Peyer's patch (tissue), 4 donors: Measurements from ENCODE around the gene PHF23. TPM values are rescaled to one million over a fixed set of nuclear protein-coding genes. Genes with fewer than 3 reads are reported as not detected.

ENCODE experiments used
- DNase-seq, 3 donors: peaks; one replicate each; pipeline ENCODE4 v3.0.0-alpha.2; 2017 to 2019
- H3K27ac ChIP-seq, 4 donors: fragments of 200-600 bp; sonication (generic); one replicate each; pipeline ENCODE4 v1.5.1; 2016 to 2019
- H3K27me3 ChIP-seq, 2 donors: fragments of 200-600 bp; sonication (generic); one replicate each; pipeline ENCODE4 v1.5.1; 2019
- H3K36me3 ChIP-seq, 3 donors: fragments of 200-600 bp; sonication (generic); one replicate each; pipeline ENCODE4 v1.5.1; 2016 to 2019
- H3K4me1 ChIP-seq, 4 donors: fragments of 200-600 bp; sonication (generic); one replicate each; pipeline ENCODE4 v1.5.1; 2016 to 2019
- H3K4me3 ChIP-seq, 4 donors: fragments of 200-600 bp; sonication (generic); 1 replicate in 3 of 4; 2 replicates in 1 of 4; pipeline ENCODE4 v1.5.1; 2016 to 2019; ENCODE audit warnings: mild to moderate bottlenecking in 1 of 4
- H3K9me3 ChIP-seq, 4 donors: fragments of 200-600 bp; sonication (generic); one replicate each; pipeline ENCODE4 v1.5.1; 2016 to 2019; ENCODE audit warnings: mild to moderate bottlenecking in 1 of 4
- POLR2A ChIP-seq, 2 donors: fragments of 450-650 bp; IDR thresholded peaks; one replicate each; pipeline ENCODE4 v1.5.1; 2017; ENCODE audit warnings: antibody characterized with exemption in 2 of 2, mild to moderate bottlenecking in 2 of 2, moderate library complexity in 2 of 2
- total RNA-seq, 4 donors: library from RNA; depleted of rRNA; stranded (reverse); fragments of >200 nt; gene quantifications; one replicate each; pipeline ENCODE4 v1.1.0, GENCODE V29; 2016
- TF ChIP-seq, protein P1 (sequence below), 6 experiments: fragments of 450-650 bp in 4 of 6; fragments of 200-600 bp in 2 of 6; sonication (generic) in 1 of 6; IDR thresholded peaks; one replicate each; pipeline ENCODE4 v1.5.1; 2017 to 2019; ENCODE audit warnings: antibody characterized with exemption in 6 of 6, mild to moderate bottlenecking in 3 of 6, moderate library complexity in 1 of 6

The PHF23 gene
- total RNA-seq, 4 donors from 2014 or later, result 22.2 to 38.8 (median 35.1) TPM

DNA sequence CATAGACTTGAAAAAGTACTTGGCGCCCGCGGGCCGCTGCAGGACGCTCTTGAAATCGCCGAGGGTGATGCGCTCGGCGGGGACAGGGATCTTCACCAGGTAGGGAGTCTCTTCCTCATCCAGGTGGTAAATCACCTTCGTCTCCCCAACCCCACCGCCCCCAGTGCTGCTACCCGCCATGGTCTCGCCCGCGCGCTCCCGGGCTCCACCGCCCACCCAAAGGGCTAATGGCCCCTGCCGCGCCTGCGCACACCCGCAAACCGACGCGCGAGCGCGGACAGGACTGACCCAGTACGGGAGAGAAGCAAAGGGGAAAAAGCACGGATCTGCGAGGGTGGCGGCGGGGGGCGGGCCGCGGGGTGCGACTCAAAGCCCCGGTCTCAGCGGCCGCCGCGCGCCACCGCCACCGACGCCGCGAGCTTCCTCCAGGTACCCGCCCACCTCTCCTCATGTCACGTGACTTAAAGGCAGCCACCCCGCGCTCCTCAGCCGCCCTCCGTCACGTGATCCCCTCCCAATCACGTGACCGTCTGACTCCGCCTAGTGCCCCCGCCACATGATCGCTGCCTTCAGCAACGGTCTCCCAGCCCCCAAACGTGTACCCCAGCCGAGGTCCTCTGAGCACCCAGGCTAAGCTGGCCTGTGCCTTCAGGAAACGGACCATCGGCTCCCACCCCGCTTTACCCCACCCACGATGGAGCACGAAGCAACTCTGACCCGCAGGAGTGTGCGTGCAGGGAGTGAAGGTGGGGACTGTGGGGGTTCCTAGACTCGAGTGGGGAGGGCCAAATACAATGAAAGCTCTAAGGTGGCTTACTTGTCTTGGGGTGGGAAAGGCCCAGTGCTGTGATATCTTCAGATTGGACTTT lies 4.9 kb downstream of the PHF23 start, which contains the start of gene DVL2:
DVL2 (minus strand) TSS at position 435 of the 869 bp plus-strand sequence; CDS start at position 180, 255 bp downstream.
- peak; percentile 73 to 77 for TF ChIP-seq POLR2A (IDR thresholded peaks at IDR 0.05)
- TF ChIP-seq, protein P1, sequence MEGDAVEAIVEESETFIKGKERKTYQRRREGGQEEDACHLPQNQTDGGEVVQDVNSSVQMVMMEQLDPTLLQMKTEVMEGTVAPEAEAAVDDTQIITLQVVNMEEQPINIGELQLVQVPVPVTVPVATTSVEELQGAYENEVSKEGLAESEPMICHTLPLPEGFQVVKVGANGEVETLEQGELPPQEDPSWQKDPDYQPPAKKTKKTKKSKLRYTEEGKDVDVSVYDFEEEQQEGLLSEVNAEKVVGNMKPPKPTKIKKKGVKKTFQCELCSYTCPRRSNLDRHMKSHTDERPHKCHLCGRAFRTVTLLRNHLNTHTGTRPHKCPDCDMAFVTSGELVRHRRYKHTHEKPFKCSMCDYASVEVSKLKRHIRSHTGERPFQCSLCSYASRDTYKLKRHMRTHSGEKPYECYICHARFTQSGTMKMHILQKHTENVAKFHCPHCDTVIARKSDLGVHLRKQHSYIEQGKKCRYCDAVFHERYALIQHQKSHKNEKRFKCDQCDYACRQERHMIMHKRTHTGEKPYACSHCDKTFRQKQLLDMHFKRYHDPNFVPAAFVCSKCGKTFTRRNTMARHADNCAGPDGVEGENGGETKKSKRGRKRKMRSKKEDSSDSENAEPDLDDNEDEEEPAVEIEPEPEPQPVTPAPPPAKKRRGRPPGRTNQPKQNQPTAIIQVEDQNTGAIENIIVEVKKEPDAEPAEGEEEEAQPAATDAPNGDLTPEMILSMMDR (IDR thresholded peaks at IDR 0.05), result peak in 1 of 6 experiments; percentile 18
- peaks cover 0 to 41% (median 11%) of the 10 kb centered on the region in 4 donors for H3K4me1 ChIP-seq
- H3K36me3 ChIP-seq, result peaks cover 0 to 34% (median 0%) of the 10 kb centered on the region in 3 donors
- peak within 1 kb of the TSS; percentile 76 to 91 (median 90) for H3K4me3 ChIP-seq
- no peaks in the 10 kb centered on the region for H3K27me3 ChIP-seq
- no peaks in the 10 kb centered on the region for H3K9me3 ChIP-seq
- H3K27ac ChIP-seq, result peak within 1 kb of the TSS; percentile 74 to 96 (median 90)
- peak; percentile 96 to 98 (median 98) for DNase-seq

DNA sequence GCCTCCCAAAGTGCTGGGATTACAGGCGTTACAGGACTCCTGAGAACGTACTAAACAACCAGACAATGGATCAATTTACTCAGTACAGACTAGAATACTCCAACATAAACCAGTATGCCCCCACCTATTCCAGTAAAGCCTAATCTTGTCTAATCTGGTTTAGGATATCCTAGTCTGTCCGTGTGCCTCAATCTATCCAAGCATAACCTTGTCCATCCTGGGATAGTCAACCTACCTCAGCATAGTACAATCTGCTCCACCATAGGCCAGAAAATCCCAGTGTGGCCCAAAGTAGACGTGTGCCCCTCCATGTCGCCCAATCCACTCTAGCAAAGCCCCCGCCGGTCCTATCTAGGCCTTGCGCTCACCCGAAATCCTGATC lies 5.6 kb downstream of the PHF23 start:
- Histone ChIP-seq H3K36me3 (peaks cover 0 to 41% (median 0%) of the 10 kb centered on the region in 3 donors), H3K27me3 (no peaks in the 10 kb centered on the region), H3K27ac (peak overlapping the region; percentile 74 to 96 (median 90)), H3K4me3 (peak overlapping the region; percentile 76 to 91 (median 90)), H3K9me3 (no peaks in the 10 kb centered on the region), H3K4me1 (peaks cover 0 to 41% (median 11%) of the 10 kb centered on the region in 4 donors)
- DNase-seq, result no peak
- TF ChIP-seq, protein P1 (IDR thresholded peaks at IDR 0.05), result no peak

DNA sequence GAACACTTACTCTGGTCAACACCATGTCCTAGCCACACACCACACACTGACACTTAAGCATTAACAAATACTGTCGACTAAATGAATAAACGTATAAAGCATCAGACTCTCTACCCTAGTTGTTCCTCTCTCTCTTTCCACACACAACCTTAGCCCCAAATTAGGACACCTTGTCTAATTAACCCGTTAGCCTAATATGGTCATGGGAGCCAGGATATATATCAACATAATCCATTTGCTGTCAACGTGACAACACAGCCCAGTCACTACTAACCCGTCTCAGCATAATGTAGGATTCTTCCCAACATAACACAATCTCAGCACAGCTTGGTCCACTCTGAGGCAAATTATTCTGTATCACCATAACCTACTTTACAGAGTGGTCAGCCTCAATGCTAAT lies 7.1 kb downstream of the PHF23 start:
- no peak overlapping the region for H3K4me3 ChIP-seq

DNA sequence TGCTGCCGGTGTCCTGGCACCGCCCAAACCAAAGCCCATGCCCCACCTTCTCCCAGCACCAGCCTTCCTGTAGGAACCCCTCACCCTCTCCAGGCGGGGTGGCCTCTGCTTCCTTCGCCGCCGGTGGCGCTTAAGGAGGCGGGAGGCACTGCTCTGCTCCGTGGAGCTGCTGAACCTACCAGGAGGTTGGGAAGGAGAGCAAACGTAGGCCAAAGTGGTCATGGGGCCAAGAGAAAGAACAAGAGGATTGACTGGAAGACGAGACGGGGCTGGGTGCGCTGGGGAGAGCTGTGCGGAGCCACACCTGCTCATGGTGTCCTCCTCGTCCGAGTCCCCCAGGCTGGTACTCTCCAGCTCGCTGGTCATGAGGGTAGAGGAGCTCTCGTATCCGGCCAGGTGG lies 9.8 kb downstream of the PHF23 start:
- Histone ChIP-seq H3K27me3 (no peaks in the 10 kb centered on the region), H3K4me1 (peaks cover 0 to 18% (median 7%) of the 10 kb centered on the region in 4 donors), H3K9me3 (no peaks in the 10 kb centered on the region), H3K36me3 (peaks cover 0 to 58% (median 0%) of the 10 kb centered on the region in 3 donors), H3K4me3 (no peak overlapping the region), H3K27ac (no peak overlapping the region)
- no peak for TF ChIP-seq POLR2A (IDR thresholded peaks at IDR 0.05)
- TF ChIP-seq, protein P1 (IDR thresholded peaks at IDR 0.05), result no peak
- DNase-seq, result no peak

More for the DNA sequence above, 7.1 kb downstream of the PHF23 start:
- peaks cover 0 to 36% (median 11%) of the 10 kb centered on the region in 4 donors for H3K4me1 ChIP-seq
- H3K27ac ChIP-seq, result no peak overlapping the region
- H3K27me3 ChIP-seq, result no peaks in the 10 kb centered on the region
- no peaks in the 10 kb centered on the region for H3K9me3 ChIP-seq
- TF ChIP-seq, protein P1 (IDR thresholded peaks at IDR 0.05), result no peak
- no peak for TF ChIP-seq POLR2A (IDR thresholded peaks at IDR 0.05)
- peaks cover 0 to 54% (median 0%) of the 10 kb centered on the region in 3 donors for H3K36me3 ChIP-seq
- no peak for DNase-seq

DNA sequence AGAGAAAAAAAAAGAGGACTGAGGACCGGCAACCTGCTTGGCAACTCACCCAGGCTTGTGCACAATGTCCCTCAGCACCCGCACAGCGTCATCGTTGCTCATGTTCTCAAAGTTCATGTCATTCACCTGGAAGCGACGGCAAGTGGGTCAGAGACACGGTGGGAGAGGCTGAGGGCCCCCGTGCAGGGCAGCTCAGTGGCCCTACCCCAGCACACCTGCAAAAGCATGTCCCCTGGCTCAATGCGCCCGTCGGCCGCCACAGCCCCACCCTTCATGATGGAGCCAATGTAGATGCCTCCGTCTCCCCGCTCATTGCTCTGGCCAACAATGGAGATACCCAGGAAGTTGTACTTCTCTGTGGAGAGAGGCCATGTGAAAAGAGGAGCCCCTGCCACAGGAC lies 10.3 kb downstream of the PHF23 start:
- Histone ChIP-seq H3K4me1 (peaks cover 0 to 18% (median 7%) of the 10 kb centered on the region in 4 donors), H3K4me3 (no peak overlapping the region), H3K27ac (peak overlapping the region in 1 of 4 donors; percentile 30), H3K36me3 (peaks cover 0 to 64% (median 0%) of the 10 kb centered on the region in 3 donors), H3K9me3 (no peaks in the 10 kb centered on the region), H3K27me3 (no peaks in the 10 kb centered on the region)
- no peak for DNase-seq
- TF ChIP-seq, protein P1 (IDR thresholded peaks at IDR 0.05), result no peak
- TF ChIP-seq POLR2A (IDR thresholded peaks at IDR 0.05), result no peak
